ENCODE data around the gene GTF2H2C.

DNA sequence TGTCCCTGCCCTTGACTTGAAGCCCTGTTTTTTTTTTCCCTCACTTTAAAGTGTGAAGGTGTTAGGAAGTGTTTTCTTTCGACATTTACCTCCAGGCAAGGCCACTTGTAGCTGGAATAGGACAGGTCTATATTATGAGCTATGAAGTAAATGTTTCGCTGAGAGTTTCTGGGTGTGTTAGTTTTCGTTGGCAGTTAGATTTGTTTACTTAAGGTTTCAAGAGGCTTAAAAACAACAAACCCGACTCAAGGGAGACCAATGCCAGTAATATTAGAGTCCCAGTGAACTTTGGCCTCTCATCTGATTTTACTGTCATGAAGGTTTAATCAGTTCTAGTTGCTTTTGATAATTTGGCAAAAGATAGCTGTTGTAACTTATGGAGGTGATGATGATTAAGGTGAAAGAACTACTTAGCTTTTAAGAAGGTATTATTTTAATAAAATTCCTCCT, 42.2 kb upstream of the GTF2H2C start:
- no peak for TF ChIP-seq CTCF (conservative IDR thresholded peaks at IDR 0.05; ENCODE audit: low read depth, low read length)
- TF ChIP-seq EZH2 (IDR thresholded peaks at IDR 0.05; ENCODE audit: borderline replicate concordance, low read depth, low read length, poor library complexity, severe bottlenecking), result no peak
